GM18907 (cell line): Measurements from ENCODE around the gene EP300.
"Not testable (repeated sequence)": the region's sequence is repeated elsewhere in the genome, so short reads cannot be mapped to it uniquely, and the experiment has no call there.

ENCODE experiments used
- ATAC-seq: cut with Tn5 transposase; IDR thresholded peaks from one replicate; pipeline ENCODE4 v1.9.1; 2021; ENCODE audit warnings: mild to moderate bottlenecking, moderate library complexity; ENCODE audit not compliant: unreplicated experiment

EP300 gene

DNA sequence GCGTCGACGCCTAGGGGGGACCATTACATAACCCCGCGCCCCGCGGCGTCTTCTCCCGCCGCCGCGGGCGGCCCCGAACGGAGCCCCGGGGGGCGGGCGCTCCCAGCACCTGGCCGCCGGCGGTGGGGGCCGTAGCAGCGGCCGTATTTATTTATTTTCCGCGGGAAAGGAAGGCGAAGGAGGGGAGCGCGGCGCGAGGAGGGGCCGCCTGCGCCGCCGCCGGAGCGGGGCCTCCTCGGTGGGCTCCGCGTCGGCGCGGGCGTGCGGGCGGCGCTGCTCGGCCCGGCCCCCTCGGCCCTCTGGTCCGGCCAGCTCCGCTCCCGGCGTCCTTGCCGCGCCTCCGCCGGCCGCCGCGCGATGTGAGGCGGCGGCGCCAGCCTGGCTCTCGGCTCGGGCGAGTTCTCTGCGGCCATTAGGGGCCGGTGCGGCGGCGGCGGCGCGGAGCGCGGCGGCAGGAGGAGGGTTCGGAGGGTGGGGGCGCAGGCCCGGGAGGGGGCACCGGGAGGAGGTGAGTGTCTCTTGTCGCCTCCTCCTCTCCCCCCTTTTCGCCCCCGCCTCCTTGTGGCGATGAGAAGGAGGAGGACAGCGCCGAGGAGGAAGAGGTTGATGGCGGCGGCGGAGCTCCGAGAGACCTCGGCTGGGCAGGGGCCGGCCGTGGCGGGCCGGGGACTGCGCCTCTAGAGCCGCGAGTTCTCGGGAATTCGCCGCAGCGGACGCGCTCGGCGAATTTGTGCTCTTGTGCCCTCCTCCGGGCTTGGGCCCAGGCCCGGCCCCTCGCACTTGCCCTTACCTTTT, at the start of gene EP300:
Gene EP300, plus strand, starts transcription at position 570 of the 795 bp plus-strand sequence. CDS start 413 bp downstream, outside the sequence.
- peak; percentile 46 for ATAC-seq

DNA sequence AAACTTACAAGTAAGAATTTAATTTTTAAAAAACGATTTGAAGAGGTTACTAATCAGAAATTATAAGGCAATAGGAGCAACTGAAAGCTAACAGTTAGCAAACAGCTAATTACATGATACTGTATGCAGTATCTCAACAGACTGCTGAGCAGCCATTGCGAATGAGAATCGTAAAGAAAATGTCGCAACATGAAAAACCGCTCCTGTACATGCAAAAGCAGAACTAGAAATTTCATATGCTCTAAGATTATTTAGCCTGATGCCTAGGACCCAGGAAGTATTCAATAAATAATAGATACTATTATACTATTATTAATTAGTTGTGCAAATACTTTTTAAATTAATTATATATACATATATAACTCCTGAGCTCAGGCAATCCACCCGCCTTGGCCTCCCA, 48.7 kb upstream of the EP300 start:
- ATAC-seq: no peak

DNA sequence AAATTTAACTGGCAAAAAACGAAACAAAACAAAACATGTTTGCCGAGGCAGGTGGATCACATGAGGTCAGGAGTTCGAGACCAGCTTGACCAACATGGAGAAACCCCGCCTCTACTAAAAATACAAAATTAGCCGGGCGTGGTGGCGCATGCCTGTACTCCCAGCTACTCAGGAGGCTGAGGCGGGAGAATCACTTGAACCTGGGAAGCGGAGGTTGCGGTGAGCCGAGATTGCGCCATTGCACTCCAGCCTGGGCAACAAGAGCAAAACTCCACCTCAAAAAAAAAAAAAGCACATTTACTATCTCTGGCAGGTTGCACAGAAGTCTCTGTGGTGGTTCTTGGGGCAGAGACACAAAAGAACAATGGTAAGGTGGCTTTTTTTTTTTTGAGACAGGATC, 46.8 kb upstream of the EP300 start:
- not testable (repeated sequence) for ATAC-seq

DNA sequence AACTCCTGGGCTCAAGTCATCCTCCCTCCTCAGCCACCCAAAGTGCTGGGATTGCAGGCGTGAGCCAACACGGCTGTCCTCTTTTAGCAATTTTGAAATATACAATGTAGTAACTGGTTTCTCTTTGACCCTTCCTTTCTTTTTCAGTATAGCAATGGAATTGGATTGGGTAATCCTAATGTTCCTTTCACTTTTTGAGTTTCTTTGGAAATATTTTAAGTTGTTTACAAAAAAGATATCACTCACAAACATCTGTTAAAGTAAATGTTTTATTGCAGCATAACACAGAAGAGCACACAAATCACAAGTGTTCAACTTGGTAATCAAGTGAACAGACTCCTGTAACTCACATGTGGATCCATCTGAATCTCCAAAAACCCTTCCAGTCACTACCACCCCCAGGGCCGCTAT, 44.6 kb upstream of the EP300 start:
- ATAC-seq: no peak

DNA sequence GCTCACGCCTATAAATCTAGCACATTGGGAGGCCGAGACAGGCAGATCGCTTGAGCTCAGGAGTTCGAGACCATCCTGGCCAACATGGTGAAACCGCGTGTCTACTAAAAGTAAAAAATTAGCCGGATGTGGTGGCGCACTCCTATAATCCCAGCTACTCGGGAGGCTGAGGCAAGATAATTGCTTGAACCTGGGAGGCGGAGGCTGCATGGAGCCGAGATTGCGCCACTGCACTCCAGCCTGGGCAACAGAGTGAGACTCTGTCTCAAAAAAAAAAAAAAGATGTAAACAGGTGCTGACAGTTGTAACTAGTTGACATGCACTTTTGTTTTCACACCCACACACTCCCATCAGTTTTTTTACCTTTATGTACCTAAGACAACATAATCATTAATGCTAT, 44.0 kb upstream of the EP300 start:
- ATAC-seq: not testable (repeated sequence)

DNA sequence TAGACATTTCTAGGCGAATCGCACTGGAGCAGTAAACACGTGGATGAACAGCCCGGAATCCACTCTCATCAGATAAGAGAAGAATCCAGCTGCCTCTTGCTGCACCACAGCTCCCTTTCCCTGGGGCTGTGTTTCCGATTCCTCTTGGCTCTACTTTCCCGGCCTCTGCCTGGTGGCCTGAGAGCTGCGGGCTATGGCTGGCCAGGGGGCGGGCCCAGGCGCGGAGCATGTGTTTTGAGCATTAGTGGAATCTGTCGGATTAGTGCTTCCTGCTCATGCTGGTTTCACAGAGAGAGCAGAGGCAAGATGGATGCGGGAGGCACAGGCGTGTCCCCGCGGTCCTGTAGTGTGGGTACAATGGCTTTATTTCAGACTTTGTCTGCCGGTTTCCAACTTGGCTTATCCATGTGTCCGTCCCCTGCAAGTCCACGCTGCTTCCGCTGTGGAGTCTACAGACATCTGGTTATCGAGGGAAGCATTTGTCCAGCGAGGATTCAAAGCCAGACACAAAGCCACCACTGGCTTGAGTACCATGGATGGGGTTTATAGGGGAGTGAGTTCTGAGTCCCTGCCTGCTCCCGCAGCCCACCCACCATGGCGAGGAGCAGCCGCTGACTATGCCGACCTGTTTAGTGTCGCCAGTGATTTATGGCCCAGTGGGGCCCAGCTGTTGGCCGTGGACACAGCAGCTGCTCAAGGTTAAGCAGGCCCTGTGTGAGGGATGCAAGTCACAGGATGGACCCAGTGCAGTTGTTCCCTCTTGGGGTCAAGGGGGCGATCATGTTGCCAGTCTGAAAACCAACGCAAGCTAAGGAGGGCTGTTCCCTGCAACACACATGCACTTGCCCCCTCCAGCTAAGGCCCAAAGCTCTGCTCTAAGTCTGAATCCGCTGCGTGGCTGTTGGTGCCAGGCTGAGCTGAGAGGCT, 43.3 kb upstream of the EP300 start:
- ATAC-seq: no peak

DNA sequence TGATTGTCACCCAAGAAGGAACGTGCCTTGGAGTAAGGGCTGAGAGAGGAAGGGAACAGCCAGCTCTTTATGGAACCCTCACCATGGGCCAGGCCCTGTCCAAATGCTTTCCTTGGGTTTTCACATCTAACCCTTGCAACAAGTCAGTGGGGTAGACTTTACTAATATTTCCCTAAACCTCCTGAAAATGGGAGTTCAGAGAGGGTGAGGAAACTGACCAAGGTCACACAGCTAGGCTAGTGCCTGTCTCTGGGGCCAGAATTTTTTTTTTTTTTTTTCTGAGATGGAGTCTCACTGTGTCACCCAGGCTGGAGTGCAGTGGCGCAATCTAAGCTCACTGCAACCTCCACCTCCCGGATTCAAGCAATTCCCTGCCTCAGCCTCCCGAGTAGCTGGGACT, 42.6 kb upstream of the EP300 start:
- not testable (repeated sequence) for ATAC-seq

DNA sequence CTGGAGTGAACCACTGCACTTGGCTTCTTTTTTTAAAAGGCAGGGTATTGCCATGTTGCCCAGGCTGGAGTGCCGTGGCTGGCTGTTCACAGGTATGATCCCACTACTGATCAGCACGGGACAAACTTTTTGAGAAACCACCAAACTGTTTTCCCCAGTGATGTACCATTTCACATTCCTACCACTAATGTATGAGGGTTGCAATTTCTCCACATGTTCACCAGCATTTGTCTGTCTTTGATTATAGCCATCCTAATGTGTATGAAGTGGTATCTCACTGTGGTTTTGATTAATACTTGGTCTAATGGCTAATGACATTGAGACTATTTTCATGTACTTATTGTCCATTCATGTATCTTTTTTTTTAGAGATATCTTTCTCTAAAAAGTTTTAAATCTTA, 41.5 kb upstream of the EP300 start:
- ATAC-seq: no peak

DNA sequence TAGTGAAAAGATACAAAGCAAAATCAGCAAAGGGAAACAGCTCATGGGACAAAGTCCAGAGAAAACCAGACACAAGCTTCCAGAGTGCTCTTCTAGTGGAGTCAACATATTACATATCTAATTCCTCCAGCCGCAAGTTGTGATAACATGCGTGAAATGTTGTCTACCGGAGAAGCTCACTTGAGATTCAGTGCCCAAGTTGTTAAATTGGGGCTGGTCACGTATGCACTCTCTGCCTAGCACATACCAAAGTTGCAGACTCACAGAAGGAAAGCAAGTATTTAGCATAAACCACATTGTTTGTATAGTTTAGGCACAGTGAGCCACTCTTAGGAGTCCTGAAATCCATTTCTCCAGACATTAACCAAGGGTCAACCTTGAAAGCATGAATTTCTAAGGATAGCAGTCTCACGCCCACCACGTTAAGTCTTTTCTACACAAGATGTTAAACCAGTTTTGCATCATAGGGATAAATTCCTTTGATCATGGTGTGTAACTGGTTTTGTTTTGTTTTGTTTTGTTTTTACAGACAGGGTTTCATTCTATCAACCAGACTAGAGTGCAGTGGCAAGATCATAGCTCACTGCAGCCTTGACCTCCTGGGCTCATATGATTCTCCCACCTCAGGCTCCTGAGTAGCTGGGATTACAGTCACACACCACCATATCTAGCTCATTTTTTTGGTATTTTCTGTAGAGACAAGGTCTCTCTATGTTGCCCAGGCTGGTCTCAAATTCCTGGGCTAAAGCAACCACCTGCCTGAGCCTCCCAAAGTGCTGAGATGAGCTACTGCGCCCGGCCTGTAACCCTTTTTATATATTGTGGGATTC, 39.5 kb upstream of the EP300 start:
- ATAC-seq: no peak

DNA sequence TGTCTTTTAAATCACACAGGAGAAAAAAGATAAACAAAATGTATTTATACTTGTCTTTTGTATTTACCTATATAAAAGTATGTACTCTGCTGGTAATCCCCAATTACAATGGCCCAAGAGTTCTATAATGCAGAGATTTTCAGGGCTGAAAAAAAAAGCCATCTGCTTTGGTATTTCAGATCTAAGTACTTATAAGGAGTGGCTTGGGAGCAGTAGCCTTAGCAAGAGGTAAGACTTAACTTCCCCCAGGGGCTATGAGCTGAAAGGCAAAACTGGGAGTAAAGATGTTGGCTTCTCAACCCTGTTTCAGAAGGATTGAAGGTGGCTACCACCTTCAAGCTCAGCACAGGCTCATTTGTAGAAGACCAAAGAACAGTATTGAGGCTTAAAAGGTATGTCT, 35.3 kb upstream of the EP300 start:
- ATAC-seq: no peak

DNA sequence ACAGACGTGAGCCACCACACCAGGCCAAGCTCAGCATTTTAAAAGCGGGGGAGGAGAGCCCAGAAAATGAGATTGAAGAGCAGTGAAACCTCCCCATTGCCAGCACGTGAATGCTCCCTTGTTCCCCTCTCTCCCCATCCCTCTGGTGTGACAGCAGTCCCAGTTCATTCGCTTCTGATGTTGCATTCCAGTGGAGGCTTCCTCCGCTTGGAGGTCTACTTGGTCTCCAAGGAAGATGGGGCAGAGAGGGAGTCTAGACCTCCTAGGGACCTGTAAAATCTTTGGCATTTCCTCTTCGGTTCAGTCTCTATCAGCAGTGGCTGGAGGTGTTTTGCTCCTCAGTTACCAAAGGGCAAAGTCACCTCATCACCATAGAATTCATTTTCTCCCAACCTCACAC, 30.2 kb upstream of the EP300 start:
- no peak for ATAC-seq

DNA sequence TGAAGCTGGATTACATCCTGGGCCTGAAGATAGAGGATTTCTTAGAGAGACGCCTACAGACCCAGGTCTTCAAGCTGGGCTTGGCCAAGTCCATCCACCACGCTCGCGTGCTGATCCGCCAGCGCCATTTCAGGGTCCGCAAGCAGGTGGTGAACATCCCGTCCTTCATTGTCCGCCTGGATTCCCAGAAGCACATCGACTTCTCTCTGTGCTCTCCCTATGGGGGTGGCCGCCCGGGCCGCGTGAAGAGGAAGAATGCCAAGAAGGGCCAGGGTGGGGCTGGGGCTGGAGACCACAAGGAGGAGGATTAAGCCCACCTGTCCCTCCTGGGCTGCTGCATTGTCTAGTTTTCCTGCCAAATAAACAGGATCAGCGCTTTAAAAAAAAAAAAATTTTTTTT, 28.1 kb upstream of the EP300 start:
- ATAC-seq: not testable (repeated sequence)

DNA sequence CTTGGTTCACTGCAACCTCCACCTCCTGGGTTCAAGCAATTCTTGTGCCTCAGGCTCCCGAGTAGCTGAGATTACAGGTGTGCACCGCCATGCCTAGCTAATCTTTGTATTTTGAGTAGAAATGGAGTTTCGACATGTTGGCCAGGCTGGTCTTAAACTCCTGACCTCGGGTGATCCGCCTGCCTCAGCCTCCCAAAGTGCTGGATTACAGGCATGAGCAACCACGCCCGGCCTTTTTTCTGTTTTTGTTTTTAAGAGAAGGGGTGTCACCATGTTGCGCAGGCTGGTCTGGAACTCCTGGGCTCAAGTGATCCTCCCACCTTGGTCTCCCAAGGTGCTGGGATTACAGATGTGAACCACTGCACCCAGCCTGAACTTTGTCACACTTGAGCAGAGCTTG, 26.1 kb upstream of the EP300 start:
- not testable (repeated sequence) for ATAC-seq

DNA sequence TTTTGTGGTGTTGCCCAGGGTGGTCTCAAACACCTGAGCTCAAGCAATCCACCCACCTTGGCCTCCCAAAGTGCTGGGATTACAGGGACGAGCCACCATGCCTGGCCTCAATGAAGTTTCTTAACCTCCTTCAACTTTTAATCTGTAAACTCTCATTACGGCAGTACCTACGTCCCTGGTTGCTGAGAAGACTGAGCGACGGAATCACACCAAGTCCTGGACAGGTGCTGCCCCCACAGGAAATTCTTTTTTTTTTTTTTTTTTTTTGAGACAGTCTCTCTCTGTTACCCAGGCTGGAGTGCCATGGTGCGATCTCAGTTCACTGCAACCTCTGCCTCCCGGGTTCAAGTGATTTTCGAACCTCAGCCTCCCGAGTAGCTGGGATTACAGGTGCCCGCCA, 24.4 kb upstream of the EP300 start:
- ATAC-seq: not testable (repeated sequence)

DNA sequence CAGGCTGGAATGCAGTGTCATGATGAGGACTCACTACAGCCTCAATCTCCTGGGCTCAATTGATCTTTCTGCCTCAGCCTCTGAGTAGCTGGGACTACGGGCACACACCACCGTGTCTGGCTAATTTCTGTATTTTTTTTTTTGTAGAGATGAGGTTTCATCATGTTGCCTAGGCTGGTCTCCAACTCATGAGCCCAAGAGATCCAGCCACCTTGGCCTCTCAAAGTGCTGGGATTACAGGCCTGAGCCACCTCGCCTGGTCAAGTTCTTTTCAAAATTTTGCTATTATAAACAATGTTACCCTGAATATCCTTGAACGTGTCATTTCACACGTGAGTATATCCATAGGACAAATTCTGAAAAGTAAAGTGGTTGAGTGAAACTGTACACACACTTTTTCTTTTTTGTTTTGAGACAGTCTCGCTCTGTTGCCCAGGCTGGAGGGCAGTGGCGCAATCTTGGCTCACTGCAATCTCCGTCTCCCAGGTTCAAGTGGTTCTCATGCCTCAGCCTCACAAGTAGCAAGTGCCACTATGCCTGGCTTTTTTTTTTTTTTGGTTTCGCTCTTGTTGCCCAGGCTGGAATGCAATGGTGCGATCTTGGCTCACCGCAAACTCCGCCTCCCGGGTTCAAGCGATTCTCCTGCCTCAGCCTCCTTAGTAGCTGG, 21.6 kb upstream of the EP300 start:
- ATAC-seq: no peak

DNA sequence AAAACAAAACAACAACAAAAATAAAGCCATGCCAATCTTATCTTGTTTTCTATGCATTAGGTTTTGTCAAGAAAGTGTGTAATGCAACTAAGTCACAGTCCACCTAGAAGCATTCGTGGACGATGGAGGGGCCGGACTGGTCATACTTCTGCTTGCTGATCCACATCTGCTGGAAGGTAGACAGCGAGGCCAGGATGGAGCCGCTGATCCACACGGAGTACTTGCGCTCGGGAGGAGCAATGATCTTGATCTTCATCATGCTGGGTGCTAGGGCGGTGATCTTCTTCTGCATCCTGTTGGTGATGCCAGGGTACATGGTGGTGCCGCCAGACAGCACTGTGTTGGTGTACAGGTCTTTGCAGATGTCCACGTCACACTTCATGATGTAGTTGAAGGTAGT, 18.3 kb upstream of the EP300 start:
- ATAC-seq: no peak

DNA sequence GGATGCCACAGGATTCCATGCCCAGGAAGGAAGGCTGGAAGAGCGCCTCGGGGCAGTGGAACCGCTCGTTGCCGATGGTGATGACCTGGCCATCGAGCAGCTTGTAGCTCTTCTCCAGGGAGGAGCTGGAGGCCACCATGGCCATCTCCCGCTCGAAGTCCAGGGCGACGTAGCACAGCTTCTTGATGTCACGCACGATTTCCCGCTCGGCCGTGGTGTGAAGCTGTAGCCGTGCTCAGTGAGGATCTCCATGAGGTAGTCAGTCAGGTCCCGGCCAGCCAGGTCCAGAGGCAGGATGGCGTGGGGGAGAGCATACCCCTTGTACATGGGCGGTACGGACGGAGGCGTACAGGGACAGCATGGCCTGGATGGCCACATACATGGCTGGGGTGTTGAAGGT, 17.9 kb upstream of the EP300 start:
- no peak for ATAC-seq

DNA sequence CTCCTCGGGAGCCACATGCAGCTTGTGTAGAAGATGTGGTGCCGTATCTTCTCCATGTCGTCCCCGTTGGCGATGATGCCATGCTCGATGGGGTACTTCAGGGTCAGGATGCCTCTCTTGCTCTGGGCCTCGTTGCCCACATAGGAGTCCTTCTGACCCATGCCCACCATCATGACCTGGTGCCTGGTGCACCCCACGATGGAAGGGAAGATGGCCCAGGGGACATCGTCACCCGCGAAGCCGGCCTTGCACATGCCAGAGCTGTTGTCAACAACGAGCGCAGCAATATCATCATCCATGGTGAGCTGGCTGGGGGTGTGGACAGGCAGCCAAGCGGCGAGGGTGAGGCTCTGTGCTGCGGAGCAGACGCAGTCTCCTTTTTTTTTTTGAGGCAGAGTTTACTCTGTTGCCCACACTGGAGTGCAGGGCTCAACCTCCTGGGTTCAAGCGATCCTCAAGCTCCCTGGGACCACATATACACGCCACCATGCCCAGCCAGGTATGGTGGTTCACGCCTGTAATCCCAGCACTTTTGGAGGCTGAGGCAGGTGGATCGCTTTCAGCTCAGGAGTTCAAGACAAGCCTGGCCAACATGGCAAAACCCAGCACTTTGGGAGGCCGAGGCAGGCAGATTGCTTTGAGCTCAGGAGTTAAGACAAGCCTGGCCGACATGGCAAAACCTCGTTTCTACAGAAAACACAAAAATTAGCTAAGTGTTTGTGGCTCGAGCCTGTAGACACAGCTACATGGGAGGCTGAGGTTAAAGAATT, 17.3 kb upstream of the EP300 start:
- ATAC-seq: no peak

DNA sequence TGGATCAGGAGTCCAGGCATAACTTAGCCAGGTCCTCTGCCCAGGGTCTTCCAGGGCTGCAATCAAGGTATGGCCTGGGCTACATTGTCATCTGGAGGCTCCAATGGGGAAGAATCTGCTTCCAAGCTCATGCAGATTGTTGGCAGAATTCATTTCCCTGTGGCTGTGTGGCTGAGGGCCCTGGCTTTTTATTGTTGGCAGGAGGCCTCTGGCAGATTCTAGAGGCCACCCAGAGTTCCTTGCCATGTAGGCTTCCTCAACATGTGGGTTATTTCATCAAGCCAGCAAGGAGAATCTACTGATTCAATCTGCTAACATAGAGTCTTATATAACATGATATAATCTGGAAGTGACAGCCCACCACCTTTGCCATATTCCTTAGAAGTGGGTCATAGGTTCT, 16.4 kb upstream of the EP300 start:
- no peak for ATAC-seq

DNA sequence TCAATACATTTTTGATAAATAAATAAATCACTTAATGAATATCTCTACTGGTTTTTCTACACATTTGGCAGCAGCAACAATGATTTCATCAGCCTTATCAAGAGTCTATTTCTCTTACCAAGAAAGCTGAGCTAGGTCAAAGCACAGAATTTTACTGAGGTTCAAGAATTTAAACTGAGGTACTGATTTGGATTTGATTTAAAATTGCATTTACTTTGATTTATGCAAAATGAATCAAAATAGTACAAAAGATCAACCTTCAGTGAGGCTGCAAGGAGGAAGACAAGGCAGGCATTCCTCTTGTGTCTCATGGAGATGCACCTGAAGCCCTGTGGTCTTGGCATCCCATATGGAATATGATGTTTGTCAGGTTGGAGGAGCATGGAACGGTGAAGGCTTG, 15.5 kb upstream of the EP300 start:
- no peak for ATAC-seq
